MG63 (cell line): ENCODE data around the gene RTTN. TPM values are rescaled to one million over a fixed set of nuclear protein-coding genes. Genes with fewer than 3 reads are reported as not detected.

ENCODE experiments used
- DNase-seq: peaks from one replicate; pipeline ENCODE4 v3.0.0-alpha.2; 2020
- H3K27me3 ChIP-seq: fragments of 250-450 bp; sonication (Bioruptor Pico); 2 replicates; pipeline ENCODE4 v1.5.1; 2020; ENCODE audit warnings: mild to moderate bottlenecking, moderate library complexity
- H3K36me3 ChIP-seq: fragments of 250-450 bp; sonication (Bioruptor Pico); 2 replicates; pipeline ENCODE4 v1.5.1; 2020; ENCODE audit warnings: mild to moderate bottlenecking, moderate library complexity
- H3K4me3 ChIP-seq: fragments of 250-450 bp; sonication (Bioruptor Pico); 2 replicates; pipeline ENCODE4 v1.5.1; 2020; ENCODE audit warnings: mild to moderate bottlenecking, moderate library complexity
- H3K9me3 ChIP-seq: fragments of 250-450 bp; sonication (Bioruptor Pico); 2 replicates; pipeline ENCODE4 v1.5.1; 2020; ENCODE audit warnings: mild to moderate bottlenecking, moderate library complexity
- total RNA-seq: library from RNA; depleted of rRNA; stranded (reverse); fragments of >200 nt; shearing (Covaris generic); gene quantifications from 2 replicates; pipeline ENCODE4 v1.2.3, GENCODE V29; 2014; ENCODE audit warnings: low replicate concordance

The RTTN gene
- total RNA-seq, 1 experiment from 2014 or later, result 5.9 TPM

DNA sequence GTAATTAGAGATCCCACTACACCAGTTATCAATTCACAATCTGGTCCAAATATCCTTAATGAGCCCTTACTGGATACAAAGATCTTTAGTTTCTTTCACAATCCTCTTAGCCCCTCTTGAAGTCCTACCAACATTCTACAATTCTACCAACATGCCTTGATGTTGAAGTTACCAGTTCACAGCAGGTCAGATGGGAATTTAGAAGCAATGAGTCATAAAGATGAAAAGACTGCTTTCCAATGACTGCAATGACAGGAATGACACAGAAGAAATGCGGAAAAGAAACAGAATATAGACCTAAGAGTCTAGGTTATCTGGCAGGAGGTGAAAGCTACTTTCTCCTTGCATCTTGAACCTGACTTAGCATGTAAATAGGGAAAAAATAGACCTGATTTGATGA lies 24.5 kb downstream of the RTTN start:
- no peak for DNase-seq
- Histone ChIP-seq H3K36me3 (peaks cover 14% of the 10 kb centered on the region), H3K9me3 (no peaks in the 10 kb centered on the region), H3K4me3 (no peak overlapping the region), H3K27me3 (no peaks in the 10 kb centered on the region)

DNA sequence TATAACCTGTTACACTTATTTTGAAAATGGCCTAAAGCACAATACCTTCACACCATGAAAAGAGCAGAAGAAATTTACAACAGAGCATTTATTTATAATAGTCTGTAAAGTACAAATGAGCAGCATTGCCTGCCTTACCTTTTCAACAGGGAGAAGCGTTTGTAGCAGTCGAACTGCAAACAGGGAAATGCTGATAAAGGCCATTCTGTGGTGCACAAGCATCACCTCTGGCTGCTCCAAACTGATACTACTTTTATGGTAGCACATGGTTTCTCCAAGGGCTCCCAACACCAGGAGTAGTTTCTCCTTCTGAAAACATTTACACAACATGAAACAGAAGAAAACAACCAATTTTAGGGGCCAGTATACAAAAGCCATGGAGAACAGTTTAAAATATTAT lies 28.9 kb downstream of the RTTN start:
- no peak overlapping the region for H3K4me3 ChIP-seq
- no peak for DNase-seq
- peaks cover 2% of the 10 kb centered on the region for H3K36me3 ChIP-seq
- H3K9me3 ChIP-seq, result no peaks in the 10 kb centered on the region
- no peaks in the 10 kb centered on the region for H3K27me3 ChIP-seq

DNA sequence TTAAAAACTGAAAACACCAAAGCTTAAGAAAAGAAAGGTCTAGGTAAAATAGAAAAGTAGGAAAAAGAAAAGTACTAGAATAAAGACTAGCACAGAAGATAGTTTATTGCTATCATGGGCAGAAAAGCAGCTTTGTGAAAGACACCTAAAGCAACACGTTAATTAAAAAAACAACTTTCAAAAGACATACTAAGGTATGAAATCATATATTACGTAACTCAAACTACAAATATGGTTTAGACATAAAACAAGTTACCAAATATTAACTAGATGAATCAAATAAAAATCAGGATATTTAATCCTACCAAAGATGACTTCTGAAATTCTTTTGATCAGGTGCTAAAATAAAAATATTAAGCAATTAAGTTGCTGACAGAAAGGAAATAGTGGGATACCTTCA lies 30.3 kb downstream of the RTTN start:
- peaks cover 2% of the 10 kb centered on the region for H3K36me3 ChIP-seq
- H3K9me3 ChIP-seq, result no peaks in the 10 kb centered on the region
- H3K27me3 ChIP-seq, result no peaks in the 10 kb centered on the region
- no peak overlapping the region for H3K4me3 ChIP-seq
- DNase-seq, result no peak

DNA sequence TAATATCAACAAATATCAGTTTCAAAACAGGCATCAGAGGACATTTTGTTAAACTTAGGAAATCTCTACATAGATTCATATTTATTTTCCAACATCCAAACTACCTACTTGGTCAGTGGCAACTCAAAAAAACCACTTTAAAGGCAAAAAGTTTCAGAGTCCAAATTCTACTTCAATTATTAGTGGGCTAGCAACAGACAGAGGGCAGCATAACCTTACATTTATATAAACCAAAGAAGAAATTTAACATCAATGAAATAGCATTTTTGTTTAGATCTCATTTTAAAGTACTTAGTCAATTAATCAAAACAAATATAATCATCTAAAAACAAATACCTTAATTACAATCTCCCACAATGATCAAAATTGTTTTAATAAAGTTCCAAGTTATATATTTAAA lies 33.3 kb downstream of the RTTN start:
- Histone ChIP-seq H3K27me3 (no peaks in the 10 kb centered on the region), H3K9me3 (no peaks in the 10 kb centered on the region), H3K4me3 (no peak overlapping the region), H3K36me3 (no peaks in the 10 kb centered on the region; the same call in 1 of the 2 replicates)
- DNase-seq, result no peak

DNA sequence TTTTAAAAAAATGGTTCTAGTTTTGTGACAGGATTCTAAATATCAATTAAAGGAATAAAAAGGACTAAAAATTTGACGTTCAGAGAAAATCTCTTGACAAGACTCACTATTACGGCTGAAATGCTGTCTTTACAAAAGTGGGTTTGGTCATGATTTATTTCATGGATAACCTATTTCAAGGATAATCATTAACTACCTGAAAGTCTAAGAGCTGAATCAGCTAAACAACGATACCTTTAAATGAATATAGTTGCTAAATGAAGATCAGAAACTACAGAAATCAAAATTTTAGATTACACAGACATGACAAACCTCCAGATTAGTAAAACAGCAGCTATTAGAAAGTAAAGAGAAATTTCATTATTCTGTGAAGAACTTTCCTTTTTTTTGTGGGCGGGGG lies 35.7 kb downstream of the RTTN start:
- Histone ChIP-seq H3K27me3 (no peaks in the 10 kb centered on the region), H3K4me3 (no peak overlapping the region), H3K9me3 (no peaks in the 10 kb centered on the region), H3K36me3 (peaks cover 2% of the 10 kb centered on the region; the same call in 1 of the 2 replicates)
- DNase-seq, result no peak

DNA sequence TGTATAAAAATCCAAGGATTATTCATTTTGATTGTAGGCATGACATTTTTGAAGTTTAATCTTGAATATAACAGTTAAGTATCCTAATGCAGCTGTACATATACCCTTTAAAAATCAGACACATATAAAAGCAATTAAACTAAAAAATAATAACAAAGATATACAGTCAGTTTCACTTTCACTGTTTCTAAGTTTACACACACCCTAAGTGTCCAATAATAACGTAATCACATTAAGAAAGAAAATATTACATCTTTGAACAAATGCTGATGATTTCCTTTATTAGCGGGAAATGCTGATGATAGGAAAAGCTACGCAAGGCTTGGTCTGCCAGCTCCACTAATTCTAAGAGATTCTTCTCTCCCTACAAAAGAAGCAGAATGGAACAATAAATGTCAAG lies 38.8 kb downstream of the RTTN start:
- H3K36me3 ChIP-seq, result peaks cover 19% of the 10 kb centered on the region
- H3K4me3 ChIP-seq, result no peak overlapping the region
- no peaks in the 10 kb centered on the region for H3K9me3 ChIP-seq
- DNase-seq, result no peak
- no peaks in the 10 kb centered on the region for H3K27me3 ChIP-seq

DNA sequence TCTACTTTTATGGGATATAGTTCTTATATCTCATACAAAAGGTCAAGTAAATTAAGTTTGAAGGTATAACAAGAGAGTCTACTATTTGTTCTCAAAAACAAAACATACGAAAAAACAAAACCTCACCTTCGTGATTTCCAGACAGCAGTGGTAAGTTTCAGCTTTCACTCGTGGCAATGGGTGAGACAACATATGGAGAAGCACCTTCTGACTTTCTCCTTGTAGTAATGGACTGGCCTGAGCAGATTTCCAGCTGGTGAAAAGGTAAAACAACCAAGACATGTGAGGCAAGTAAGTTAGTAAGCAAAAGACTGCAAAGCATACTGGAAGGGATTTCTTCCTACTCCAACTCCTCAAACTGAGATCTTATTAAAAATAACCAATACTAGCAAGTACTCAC lies 39.6 kb downstream of the RTTN start:
- DNase-seq, result no peak
- Histone ChIP-seq H3K4me3 (no peak overlapping the region), H3K9me3 (peaks cover 2% of the 10 kb centered on the region; the same call in 1 of the 2 replicates), H3K27me3 (no peaks in the 10 kb centered on the region), H3K36me3 (peaks cover 24% of the 10 kb centered on the region)

DNA sequence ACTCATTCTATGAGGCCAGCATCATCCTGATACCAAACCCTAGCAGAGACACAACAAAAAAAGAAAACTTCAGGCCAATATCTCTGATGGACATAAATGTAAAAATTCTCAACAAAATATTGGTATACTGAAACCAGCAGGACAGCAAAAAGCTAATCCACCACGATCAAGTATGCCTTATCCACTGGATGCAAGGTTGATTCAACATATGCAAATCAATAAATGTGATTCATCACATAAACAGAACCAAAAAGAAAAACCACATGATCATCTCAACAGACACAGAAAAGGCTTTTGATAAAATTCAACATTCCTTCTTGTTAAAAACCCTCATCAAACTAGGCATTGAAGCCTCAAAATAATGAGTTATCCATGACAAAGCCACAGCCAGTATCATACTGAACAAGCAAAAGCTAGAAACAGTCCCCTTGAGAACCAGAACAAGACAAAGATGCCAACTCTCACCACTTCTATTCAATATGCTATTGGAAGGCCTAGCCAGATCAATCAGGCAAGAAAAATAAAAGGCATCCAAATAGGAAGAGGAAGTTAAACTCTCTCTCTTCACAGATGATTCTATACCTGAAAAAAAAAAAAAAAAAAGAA lies 45.3 kb downstream of the RTTN start:
- H3K4me3 ChIP-seq, result no peak overlapping the region
- DNase-seq, result no peak
- H3K36me3 ChIP-seq, result peaks cover 39% of the 10 kb centered on the region
- peaks cover 2% of the 10 kb centered on the region; the same call in 1 of the 2 replicates for H3K9me3 ChIP-seq
- H3K27me3 ChIP-seq, result no peaks in the 10 kb centered on the region

DNA sequence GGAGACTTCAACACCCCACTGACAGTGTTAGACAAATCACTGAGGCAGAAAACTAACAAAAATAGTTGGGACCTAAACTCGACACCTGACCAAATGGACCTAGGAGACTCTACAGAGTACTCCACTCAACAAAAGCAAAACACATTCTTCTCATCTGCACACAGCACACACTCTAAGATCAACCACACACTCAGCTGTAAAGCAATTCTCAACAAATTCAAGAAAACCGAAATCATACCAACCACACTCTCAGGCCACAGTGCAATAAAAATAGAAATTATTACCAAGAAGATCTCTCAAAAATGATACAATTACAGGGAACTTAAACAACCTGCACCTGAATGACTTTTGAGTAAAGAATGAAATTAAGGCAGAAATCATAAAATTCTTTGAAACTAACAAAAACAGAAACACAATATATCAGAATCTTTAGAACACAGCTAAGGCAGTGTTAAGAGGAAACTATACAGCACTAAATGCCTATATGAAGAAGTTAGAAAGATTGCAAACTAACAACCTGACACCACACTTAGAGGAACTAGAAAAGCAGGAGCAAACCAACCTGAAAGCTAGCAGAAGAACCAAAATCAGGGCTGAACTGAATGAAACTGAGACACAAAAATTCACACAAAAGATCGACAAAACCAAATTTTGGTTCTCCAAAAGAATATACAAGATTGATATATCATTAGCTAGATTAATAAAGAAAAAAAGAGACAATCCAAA lies 46.3 kb downstream of the RTTN start:
- Histone ChIP-seq H3K36me3 (peaks cover 34% of the 10 kb centered on the region), H3K27me3 (no peaks in the 10 kb centered on the region), H3K4me3 (no peak overlapping the region), H3K9me3 (peaks cover 2% of the 10 kb centered on the region; the same call in 1 of the 2 replicates)
- no peak for DNase-seq

DNA sequence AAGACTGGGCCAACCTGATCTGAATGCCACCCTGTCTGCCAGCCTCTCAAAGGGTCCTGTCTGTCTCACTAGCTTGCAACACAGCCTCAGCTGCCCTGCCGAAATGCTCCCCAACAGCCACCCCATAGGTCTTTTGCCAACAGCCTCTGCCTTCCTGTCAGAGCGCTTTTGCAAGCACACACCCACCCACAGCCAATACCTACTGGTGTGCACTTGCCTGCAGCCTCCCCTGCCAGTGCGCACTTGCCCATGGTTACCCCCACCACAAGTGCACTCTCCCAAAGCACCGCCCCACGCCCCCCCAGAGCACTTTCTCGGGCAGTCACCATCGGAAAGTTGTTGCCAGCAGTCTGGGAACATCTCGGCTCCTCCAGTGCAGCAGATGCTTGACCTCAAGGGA lies 48.6 kb downstream of the RTTN start:
- Histone ChIP-seq H3K9me3 (peaks cover 2% of the 10 kb centered on the region; the same call in 1 of the 2 replicates), H3K27me3 (no peaks in the 10 kb centered on the region), H3K36me3 (peaks cover 22% of the 10 kb centered on the region), H3K4me3 (no peak overlapping the region)
- no peak for DNase-seq

DNA sequence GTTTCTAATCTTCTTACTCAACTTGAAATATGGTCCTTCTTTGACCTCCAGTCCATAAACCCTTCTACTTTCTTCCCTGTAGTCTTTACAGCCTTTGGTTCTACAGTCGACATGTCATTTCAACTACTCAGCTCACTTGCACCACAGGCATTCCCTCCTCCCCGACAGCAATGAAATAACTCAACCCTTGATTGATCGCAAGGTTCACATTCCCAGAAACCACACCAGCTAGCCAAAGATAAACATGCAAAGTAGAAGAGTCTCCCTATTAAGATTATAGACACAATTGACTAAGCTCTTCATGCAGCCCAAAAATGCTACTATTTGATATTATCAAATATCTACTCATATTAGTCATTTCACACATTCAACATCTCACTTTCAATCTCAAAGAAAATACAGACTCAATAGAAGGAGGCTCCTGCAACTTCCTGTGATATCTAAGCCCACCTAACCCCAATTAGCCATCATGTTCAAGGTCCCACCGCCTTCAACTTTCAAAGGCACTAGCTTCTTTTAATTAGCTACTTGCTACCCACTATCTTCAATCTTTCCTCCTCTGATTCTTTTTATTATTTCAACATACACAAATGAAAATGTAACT lies 50.8 kb downstream of the RTTN start:
- H3K4me3 ChIP-seq, result no peak overlapping the region
- H3K36me3 ChIP-seq, result peaks cover 22% of the 10 kb centered on the region
- H3K27me3 ChIP-seq, result no peaks in the 10 kb centered on the region
- no peaks in the 10 kb centered on the region for H3K9me3 ChIP-seq
- no peak for DNase-seq

DNA sequence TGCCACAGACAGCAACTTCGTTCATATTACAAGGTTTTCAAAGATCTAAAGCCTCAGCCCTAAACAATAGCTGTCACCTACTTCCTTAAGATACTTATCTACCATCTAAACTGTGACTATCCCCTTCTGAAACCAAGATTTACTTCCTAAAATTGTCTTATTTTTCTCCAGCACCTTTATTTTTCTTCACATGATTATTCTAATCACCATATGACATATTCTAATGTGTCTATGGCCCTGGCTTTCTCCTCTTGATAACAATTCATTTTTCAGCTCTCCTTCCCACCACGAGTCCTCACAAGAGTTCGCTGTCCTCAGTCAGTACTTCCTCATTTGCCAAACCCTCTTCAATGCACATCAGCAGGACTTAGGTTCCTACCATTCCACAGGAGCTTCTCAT lies 53.9 kb downstream of the RTTN start:
- no peak overlapping the region for H3K4me3 ChIP-seq
- H3K36me3 ChIP-seq, result peaks cover 13% of the 10 kb centered on the region
- no peaks in the 10 kb centered on the region for H3K9me3 ChIP-seq
- no peaks in the 10 kb centered on the region for H3K27me3 ChIP-seq
- no peak for DNase-seq

DNA sequence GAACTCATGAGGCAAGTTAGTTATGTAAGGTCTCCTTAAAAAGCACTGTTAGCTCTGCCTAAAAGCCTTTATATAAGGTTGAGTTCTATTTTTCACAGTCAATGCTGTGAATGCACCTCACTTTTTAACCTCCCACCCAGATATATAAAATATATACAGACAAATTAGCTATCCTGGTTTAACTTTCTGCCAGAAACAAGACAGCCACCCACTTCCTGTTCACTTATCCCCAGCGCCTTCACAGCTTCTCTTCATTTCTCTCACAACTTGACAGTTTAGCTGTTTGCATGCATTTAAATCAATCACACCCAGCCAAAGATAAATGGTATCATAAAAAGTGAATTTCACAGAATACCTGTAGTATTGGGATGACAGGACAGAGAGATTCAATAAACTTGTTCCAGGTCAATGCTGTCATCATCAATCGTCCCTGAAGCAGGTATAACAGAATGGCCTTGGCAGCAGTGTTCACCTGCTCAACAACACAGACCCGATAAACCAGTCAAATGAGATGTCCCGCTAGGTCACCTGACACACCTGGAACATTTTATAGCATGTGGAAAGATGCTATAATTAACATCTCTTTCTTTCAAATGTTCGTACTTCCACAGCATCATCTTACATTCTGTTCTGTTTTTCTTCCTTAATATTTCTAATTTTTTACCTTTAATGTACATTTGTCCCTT lies 55.7 kb downstream of the RTTN start:
- Histone ChIP-seq H3K27me3 (no peaks in the 10 kb centered on the region), H3K36me3 (peaks cover 19% of the 10 kb centered on the region), H3K9me3 (no peaks in the 10 kb centered on the region), H3K4me3 (no peak overlapping the region)
- no peak for DNase-seq

DNA sequence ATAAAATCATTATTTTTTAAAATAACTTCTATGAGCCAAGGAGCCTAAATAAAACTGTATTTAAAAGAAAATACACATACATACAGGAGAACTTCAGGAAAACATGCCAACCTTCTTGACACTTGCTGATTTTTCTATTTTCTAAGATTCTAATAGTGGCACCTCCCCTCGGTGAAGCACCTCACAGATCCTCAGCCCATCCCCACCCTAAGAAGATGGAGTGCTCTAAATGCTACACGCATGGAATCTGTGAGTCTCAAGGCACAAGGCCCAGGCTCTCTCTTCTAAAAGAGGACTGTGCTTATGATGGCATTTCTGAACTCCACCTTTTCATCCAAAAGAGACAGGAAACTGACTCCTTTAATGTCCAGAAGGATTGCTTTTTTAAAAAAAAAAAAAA lies 56.3 kb downstream of the RTTN start:
- no peaks in the 10 kb centered on the region for H3K9me3 ChIP-seq
- DNase-seq, result no peak
- H3K36me3 ChIP-seq, result peaks cover 19% of the 10 kb centered on the region
- H3K27me3 ChIP-seq, result no peaks in the 10 kb centered on the region
- H3K4me3 ChIP-seq, result no peak overlapping the region

DNA sequence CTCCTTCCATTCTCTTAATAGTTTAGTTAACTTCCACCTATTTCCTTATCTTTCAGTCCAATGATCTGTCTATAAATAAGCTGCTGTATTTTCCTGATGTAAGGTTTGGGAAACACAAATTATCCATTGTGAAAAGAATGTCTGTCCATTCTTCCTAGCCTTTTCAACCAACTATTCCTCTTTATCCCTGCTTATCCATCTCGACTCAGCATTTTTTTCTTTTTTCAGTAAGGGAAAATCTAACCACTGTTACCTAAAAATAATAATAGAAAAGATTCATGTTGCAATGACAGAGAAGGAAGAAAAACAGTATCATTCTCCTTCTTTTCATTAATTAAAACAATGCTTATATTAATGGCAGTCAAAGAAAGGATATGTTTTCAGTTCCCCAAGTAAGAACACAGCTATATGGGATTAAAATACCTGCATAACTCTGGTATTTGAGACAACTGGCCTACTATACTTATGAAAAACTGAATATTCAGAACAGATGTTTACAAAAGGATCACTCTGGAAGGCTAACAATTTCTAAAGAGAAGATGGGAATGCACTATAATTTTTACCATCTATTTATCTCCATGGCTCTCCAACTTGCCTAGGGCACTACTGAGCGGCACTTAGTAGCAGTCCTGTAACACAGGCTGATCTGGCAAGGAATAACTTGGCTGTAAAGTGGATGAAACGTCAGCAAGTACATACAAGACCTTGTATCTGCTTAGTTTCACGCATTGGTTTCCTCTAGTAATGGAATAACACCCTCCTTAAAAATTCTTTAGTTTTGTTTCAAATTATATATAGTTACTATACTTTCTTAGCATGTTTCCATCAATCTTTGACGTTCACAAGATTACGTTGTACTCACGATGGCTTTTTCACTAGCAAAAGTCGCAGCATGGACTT lies 57.2 kb downstream of the RTTN start:
- Histone ChIP-seq H3K27me3 (no peaks in the 10 kb centered on the region), H3K9me3 (no peaks in the 10 kb centered on the region), H3K4me3 (no peak overlapping the region), H3K36me3 (peaks cover 19% of the 10 kb centered on the region)
- no peak for DNase-seq

DNA sequence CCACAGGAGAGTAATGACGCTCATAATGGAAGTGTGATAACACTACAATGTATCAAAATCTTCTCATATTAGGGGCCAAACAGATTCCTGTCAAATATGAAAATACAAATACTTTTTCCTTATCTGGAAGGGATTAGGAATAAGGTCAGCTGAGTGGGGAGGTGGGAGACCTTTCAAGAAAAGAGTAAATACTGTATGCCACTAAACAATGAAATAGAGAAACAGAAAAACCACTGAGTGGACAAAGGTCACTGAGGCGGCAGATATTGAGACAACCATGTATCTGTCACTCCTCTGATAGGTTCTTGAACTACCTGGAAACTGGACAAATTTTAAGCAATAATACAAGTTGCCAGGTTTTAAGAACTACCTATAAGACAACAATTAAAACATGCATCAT lies 59.3 kb downstream of the RTTN start:
- H3K9me3 ChIP-seq, result no peaks in the 10 kb centered on the region
- peaks cover 24% of the 10 kb centered on the region for H3K36me3 ChIP-seq
- no peaks in the 10 kb centered on the region for H3K27me3 ChIP-seq
- no peak overlapping the region for H3K4me3 ChIP-seq
- DNase-seq, result no peak
